Thymus (tissue), 11 donors: ENCODE results near the gene C1RL. TPM values are rescaled to one million over a fixed set of nuclear protein-coding genes. Genes with fewer than 3 reads are reported as not detected.

Source experiments
- DNase-seq, 9 donors: peaks; one replicate each; pipeline ENCODE4 v3.0.0-alpha.2; 2013; ENCODE audit warnings: low spot score in 9 of 9, low read depth in 6 of 9, missing footprints in 1 of 9
- H3K27ac ChIP-seq, 2 donors: one replicate each; pipeline ENCODE4 v1.5.1; 2013; ENCODE audit warnings: control low read depth in 1 of 2, low read depth in 1 of 2, low read length in 1 of 2, mild to moderate bottlenecking in 1 of 2, moderate library complexity in 1 of 2
- H3K27me3 ChIP-seq, 2 donors: one replicate each; pipeline ENCODE4 v1.5.1; 2013; ENCODE audit warnings: low read length in 1 of 2; ENCODE audit not compliant: control insufficient read depth in 2 of 2, insufficient read depth in 1 of 2
- H3K36me3 ChIP-seq, 2 donors: one replicate each; pipeline ENCODE4 v1.5.1; 2013; ENCODE audit warnings: low read length in 1 of 2, mild to moderate bottlenecking in 1 of 2, moderate library complexity in 1 of 2; ENCODE audit not compliant: control insufficient read depth in 2 of 2, insufficient read depth in 2 of 2
- H3K4me1 ChIP-seq, 2 donors: one replicate each; pipeline ENCODE4 v1.5.1; 2013; ENCODE audit warnings: low read length in 2 of 2; ENCODE audit not compliant: control insufficient read depth in 2 of 2, insufficient read depth in 2 of 2
- H3K4me3 ChIP-seq, 2 donors: one replicate each; pipeline ENCODE4 v1.5.1; 2013; ENCODE audit warnings: low read length in 2 of 2, control low read depth in 1 of 2, mild to moderate bottlenecking in 1 of 2
- H3K9me3 ChIP-seq, 2 donors: one replicate each; pipeline ENCODE4 v1.5.1; 2013; ENCODE audit warnings: low read length in 1 of 2, mild to moderate bottlenecking in 1 of 2; ENCODE audit not compliant: control insufficient read depth in 2 of 2, insufficient read depth in 1 of 2
- WGBS: extraction: QIAGEN DNeasy Blood & Tissue Kit; methylation state at CpG from one replicate; pipeline ENCODE4 v1.1.7; 2013; 5-methylcytosine and 5-hydroxymethylcytosine counted together
- polyA plus RNA-seq: library from polyadenylated mRNA; stranded (reverse); fragments of 200-250 nt; gene quantifications from one replicate; pipeline ENCODE4 v1.2.3, GENCODE V29; 2013
- total RNA-seq: library from RNA; stranded (reverse); fragments of 120-200 nt; gene quantifications from one replicate; pipeline ENCODE4 v1.2.4, GENCODE V29; 2013
- donor health status: healthy.

The C1RL gene
- total and polyA plus RNA-seq, 2 donors = 17.4 to 54.8 TPM

DNA sequence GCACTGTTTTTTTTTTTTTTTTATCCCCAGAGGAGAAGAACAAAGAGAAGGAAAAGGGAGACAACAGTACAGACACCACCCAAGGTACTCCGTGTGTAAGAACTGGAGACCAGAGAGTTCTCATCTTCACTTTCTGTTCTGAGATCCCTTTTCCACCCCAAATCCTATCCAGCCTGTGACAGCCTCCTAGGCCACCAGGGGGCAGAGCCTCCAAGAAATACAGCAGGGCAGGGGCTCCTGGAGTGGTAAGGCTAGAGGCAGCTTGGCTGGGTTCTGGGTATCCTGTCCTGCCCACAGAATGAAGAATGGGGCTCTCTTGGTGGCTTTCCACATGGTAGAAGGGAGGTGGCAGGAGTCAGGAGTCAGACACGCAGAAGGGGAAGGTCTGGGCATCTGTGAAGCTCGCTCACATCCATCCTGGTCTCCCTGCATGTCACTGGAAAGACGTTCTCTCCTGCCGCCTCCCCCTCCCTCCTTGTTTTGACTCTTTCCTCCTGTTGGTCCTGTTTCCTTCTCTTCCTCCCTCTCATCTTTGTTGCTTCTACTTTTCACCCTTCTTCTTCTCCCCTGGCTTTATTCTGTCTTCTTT is 33.1 kb upstream of the C1RL start:
- Histone ChIP-seq H3K4me3 (no peak overlapping the region), H3K27me3 (no peaks in the 10 kb centered on the region), H3K4me1 (no peaks in the 10 kb centered on the region), H3K27ac (no peak overlapping the region), H3K9me3 (no peaks in the 10 kb centered on the region), H3K36me3 (peaks cover 11 to 32% of the 10 kb centered on the region in 2 donors)
- 96% methylated on average over 5 of the region's 5 CpGs for WGBS
- peak in 6 of 9 donors; percentile 44 to 76 (median 60) for DNase-seq

DNA sequence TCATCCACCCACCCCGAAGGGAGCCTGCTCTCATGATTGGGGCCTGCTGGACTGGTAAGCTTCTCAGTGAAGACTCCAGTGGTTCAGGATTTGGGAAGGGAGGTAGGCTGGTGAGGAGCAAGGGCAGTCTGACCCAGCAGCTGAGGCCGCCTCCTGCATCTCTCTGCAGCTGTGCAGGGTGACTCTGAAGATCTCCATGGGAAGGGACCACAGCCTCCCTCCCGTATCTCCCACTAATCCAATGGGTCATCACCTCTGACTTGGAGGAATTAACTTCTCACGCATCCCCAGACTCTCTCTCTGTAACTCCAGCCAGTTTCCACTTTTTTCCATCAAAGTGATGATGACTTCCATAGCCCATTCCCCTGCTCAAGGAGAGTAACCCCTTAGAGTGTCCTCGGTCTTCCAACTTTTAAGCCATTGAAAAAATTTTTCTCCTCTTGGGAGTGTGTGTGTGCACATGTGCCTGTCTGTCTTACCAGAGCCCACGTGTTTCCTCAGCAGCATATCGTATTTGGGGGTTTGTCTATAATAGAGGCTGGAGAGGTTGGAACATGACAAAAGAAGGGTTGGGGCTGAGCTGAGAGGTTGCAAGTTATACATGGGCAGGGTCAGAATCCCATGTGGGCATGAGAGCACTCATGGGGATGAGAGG is 32.5 kb upstream of the C1RL start:
- WGBS = 90% methylated on average over 7 of the region's 7 CpGs
- no peaks in the 10 kb centered on the region for H3K27me3 ChIP-seq
- H3K4me1 ChIP-seq = no peaks in the 10 kb centered on the region
- H3K27ac ChIP-seq = no peak overlapping the region
- no peak overlapping the region for H3K4me3 ChIP-seq
- no peaks in the 10 kb centered on the region for H3K9me3 ChIP-seq
- peaks cover 16 to 36% of the 10 kb centered on the region in 2 donors for H3K36me3 ChIP-seq
- no peak for DNase-seq

DNA sequence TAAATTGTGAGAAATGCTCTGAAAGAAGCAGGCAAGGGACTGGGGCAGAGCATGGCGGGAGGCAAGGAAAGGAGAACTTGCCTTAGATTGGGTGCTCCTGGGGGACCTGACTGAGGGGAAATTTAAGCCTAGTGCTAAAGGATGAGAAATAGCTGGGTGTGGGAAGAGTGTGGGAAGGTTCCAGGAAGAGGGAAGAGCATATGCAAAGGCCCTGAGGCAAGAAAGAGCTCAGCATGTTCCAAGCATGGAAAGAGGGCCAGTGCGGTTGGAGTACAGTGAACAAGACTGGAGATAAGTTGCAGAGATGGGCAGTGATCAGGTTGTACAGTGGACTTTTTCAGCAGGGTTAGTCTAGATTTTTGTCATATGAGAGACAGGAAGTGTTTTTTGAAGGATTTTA is 30.2 kb upstream of the C1RL start:
- H3K36me3 ChIP-seq = peaks cover 34 to 51% of the 10 kb centered on the region in 2 donors
- 68% methylated on average over 2 of the region's 2 CpGs for WGBS

DNA sequence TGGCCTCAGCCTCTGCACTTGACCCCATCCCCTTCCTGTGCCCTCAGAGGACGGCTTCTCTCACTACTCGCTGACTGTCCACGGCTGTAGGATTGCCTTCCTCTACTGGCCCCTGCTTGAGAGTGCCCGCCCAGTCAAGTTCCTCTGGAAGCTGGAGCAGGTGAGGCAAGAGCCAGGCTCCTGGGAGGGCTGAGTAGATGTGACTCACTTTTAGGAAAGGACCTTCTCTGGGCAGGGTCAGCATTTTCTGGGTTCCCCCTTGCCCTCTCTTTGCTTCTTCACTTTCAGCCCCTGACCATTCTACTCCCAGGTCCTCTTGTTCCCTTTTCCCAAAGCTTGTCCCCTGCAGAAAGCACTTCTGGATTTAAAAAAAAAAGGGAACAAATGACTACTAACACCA is 28.9 kb upstream of the C1RL start:
- Histone ChIP-seq H3K4me3 (no peak overlapping the region), H3K27me3 (no peaks in the 10 kb centered on the region), H3K4me1 (peaks cover 0 to under 1% of the 10 kb centered on the region in 2 donors), H3K9me3 (no peaks in the 10 kb centered on the region), H3K36me3 (peaks cover 38 to 52% of the 10 kb centered on the region in 2 donors), H3K27ac (no peak overlapping the region)
- WGBS = 97% methylated on average over 4 of the region's 4 CpGs
- DNase-seq = no peak

More for the DNA sequence above, 30.2 kb upstream of the C1RL start:
- no peak overlapping the region for H3K27ac ChIP-seq
- H3K27me3 ChIP-seq = no peaks in the 10 kb centered on the region
- no peaks in the 10 kb centered on the region for H3K9me3 ChIP-seq
- no peak overlapping the region for H3K4me3 ChIP-seq
- DNase-seq = no peak
- H3K4me1 ChIP-seq = no peaks in the 10 kb centered on the region

DNA sequence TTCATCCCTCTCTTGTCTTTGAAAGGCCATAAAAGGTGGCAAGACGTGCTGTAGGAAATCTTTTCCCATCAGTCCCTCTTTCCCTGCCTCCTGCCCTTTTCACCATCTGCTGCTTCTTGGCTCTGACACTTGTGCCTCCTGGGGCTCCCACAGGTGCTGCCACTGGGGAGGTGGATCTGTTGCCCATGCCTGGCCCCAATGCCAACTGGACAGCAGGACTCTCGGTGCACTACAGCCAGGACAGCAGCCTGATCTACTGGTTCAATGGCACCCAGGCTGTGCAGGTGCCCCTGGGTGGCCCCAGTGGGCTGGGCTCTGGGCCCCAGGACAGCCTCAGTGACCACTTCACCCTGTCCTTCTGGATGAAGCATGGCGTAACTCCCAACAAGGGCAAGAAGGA is 27.7 kb upstream of the C1RL start:
- Histone ChIP-seq H3K4me1 (peaks cover 0 to 13% of the 10 kb centered on the region in 2 donors), H3K9me3 (no peaks in the 10 kb centered on the region), H3K27me3 (no peaks in the 10 kb centered on the region), H3K4me3 (no peak overlapping the region), H3K36me3 (peaks cover 35 to 55% of the 10 kb centered on the region in 2 donors), H3K27ac (no peak overlapping the region)
- over 99% methylated on average over 3 of the region's 3 CpGs for WGBS
- no peak for DNase-seq

DNA sequence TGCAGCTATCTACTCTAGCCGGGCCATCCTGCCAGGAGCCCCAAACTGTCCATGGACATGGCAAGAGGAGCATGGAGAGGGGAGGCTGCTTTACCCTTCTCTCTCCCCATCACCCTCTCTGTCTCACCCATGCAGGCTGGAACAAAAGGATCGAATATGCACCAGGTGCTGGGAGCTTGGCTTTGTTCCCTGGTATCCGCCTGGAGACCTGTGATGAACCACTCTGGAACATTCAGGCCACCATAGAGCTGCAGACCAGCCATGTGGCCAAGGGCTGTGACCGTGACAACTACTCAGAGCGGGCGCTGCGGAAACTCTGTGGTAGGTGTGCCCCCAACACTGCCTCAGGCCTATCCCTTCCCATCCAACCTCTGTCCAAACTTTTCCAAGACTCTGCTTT is 27.1 kb upstream of the C1RL start:
- Histone ChIP-seq H3K4me3 (no peak overlapping the region), H3K36me3 (peaks cover 35 to 51% of the 10 kb centered on the region in 2 donors), H3K4me1 (peaks cover 4 to 19% of the 10 kb centered on the region in 2 donors), H3K27ac (no peak overlapping the region), H3K9me3 (no peaks in the 10 kb centered on the region), H3K27me3 (peaks cover 0 to 4% of the 10 kb centered on the region in 2 donors)
- no peak for DNase-seq
- 97% methylated on average over 7 of the region's 7 CpGs for WGBS

DNA sequence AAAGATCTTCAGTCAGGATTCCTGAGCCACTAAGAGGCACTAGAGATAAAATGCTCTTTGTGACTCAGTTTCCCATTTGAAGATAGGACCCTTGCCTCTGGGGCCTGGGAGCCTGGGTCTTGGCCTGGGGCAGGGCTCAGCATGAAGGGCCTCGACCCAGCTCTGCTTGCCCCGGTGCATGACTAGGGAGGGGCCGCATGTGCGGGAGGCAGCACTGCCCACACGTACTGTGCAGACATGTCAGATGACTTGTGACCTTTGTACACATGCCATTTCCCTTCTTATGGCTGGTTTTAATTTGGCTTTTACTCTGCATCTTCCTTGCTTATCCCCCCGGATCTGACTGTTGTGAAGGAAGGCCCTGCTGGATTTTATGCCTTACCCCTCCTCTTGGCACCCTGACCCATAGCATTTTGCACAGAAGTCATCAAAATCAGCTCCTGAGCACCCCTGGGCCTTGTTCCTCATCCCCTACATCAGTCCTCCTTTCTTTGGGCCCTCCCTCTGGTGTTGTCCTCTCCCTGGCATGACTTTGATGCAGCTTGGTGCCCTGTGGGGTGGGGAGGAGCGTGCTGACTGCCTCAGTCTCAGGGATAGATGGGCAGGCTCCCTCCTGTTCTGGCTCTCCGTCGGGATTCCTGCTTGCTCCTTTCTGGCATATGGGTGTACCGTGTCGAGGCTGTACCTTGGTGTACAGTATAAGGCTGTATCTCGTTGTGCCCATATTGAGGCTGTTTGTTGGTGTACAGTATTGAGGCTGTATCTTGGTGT is 25.6 kb upstream of the C1RL start:
- H3K9me3 ChIP-seq = no peaks in the 10 kb centered on the region
- peaks cover 7 to 30% of the 10 kb centered on the region in 2 donors for H3K4me1 ChIP-seq
- H3K27ac ChIP-seq = no peak overlapping the region
- WGBS = 97% methylated on average over 12 of the region's 12 CpGs
- no peak for DNase-seq
- H3K36me3 ChIP-seq = peaks cover 35 to 46% of the 10 kb centered on the region in 2 donors
- no peak overlapping the region for H3K4me3 ChIP-seq
- H3K27me3 ChIP-seq = peaks cover 0 to 7% of the 10 kb centered on the region in 2 donors

DNA sequence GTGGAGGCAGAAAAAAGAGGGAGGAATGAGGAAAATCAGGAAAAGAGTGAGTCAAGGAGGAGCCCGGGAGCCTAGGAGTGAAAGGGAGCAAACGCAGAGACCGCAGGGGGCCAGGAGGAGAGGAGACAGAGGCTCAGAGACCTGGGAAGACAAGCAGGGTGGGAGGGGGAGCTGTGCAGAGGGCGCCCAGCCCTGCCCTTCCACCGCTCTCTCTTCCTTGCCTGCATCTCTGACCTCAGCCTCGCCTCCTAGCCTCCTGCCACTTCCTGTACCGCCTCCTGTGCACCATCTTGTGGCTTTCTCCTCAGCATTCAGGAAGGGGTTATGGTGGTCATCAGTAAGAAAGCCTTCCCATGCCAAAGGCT is 22.5 kb upstream of the C1RL start:
- H3K36me3 ChIP-seq = peaks cover 24 to 30% of the 10 kb centered on the region in 2 donors
- H3K4me1 ChIP-seq = peaks cover 12 to 40% of the 10 kb centered on the region in 2 donors
- peaks cover 0 to 12% of the 10 kb centered on the region in 2 donors for H3K27me3 ChIP-seq
- H3K4me3 ChIP-seq = peak overlapping the region; percentile 62 to 68
- no peaks in the 10 kb centered on the region for H3K9me3 ChIP-seq
- no peak overlapping the region for H3K27ac ChIP-seq
- DNase-seq = peak in 1 of 9 donors; percentile 47
- WGBS = 11% methylated on average over 7 of the region's 7 CpGs
